DMS153 (cell line): Measurements from ENCODE around the gene S100PBP.

Source experiments
- DNase-seq: peaks from one replicate; lab custom pipeline; 2025; lab: John Stamatoyannopoulos, UW

S100PBP gene

DNA sequence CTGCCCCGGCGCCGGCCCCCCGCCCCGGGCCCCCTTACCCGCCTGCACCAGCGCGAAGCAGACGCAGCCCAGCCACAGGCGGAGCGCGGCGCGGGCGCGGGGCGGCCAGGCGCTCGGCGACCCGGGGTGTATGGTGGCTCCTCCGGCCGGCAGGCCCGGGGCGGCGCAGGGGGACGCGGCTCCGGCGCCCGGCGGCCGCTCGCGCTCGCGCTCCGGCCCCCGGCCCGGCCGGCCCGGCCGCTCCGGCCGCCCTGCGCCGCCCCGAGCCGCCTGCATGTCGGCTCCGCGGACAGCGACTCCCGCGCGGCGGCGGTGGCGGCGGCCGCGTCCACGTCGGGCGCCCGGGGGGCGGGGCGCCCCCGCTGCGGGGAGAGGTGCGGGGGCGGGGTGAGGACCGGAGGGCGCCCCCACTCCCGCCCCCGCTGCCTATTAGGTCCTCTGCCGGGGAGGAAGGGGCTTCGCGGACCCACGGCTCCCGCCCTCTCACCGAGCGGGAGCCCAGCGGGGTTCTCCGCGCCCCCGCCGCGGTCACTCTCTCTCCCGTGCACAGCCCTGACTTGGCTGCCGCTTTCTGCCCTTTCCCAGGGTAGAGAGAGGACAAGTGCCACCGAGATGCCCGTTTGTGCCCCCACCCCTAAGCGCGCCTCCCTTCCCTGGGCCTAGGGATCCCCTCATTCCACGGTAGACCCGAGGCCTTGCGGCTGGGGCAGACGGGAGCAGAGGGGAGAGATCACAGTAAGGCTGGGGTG, 53.3 kb downstream of the S100PBP start, which contains the start of gene FNDC5:
TSS of gene FNDC5 (minus strand) at position 298 of the 749 bp plus-strand sequence.
- DNase-seq = peak; percentile 37

DNA sequence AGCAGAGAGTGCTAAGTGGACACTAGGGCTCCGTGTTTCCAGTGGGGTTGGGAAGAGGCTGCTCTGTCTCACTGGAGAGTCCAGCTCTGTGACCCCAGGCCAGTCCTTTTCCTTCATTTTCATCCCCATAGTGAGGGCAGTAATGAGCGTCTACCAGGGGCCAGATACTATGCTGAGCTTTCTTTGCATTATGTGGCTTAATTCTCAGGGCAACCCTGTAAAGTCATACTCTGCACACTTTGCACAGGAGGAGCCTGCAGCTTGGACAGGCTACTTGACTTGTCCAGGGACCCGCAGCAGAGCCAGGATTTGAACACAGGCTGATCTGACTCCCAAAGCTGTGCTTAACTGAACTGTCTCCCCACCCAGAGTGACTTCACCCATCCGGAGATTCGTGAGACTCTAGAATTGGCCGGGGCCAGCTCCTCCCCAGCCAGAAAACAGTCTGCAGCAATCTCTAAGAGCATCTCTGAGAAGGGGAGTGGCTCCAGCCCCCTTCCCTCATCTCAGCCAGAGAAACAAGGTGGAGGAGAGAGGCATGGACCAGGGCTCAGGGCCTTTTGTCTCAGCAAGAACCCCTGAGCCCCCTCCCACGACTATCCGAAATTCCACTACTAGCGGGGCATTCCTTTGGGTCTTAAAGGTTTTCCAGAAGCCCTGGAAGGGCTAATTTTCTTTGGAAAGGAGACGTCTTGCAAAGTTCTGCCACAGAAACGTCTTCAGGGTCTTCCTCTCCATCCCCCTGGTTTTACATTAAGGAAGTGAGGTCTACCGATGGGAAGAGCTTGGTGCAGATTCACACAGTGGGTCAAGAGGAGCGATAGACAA, 54.1 kb downstream of the S100PBP start:
- no peak for DNase-seq

DNA sequence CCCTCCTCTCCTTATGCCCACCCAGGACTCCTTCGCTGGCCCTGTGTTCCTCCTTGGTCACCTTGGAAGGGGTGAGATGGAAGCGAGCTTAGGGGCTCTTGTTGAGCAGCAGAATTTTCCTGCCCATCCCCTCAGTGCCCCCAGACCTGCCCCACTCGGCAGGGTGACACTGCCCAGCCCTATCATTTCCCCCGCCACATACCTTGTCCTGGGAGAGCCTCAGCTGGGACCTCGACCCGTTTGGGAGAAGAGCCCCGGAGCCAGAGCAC, 54.7 kb downstream of the S100PBP start:
- DNase-seq = no peak

DNA sequence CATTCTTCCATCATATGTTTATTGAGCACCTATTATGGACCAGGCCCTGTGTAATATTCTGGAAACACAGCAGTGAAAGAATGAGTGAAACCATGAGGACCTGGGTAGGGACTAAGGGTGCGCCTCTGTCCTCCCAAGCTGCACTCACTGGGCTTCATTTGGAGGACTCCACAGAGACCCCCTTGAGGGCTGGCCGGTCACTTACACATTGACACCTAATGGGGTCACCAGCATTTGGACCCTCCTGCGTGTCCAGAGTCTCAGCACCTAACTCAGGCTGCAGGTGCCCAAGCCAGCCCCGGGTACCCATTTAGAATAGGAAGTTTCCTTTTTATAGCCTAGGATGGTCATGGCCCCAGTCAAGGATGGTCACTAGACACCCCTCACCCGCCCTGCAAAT, 56.0 kb downstream of the S100PBP start:
- no peak for DNase-seq

DNA sequence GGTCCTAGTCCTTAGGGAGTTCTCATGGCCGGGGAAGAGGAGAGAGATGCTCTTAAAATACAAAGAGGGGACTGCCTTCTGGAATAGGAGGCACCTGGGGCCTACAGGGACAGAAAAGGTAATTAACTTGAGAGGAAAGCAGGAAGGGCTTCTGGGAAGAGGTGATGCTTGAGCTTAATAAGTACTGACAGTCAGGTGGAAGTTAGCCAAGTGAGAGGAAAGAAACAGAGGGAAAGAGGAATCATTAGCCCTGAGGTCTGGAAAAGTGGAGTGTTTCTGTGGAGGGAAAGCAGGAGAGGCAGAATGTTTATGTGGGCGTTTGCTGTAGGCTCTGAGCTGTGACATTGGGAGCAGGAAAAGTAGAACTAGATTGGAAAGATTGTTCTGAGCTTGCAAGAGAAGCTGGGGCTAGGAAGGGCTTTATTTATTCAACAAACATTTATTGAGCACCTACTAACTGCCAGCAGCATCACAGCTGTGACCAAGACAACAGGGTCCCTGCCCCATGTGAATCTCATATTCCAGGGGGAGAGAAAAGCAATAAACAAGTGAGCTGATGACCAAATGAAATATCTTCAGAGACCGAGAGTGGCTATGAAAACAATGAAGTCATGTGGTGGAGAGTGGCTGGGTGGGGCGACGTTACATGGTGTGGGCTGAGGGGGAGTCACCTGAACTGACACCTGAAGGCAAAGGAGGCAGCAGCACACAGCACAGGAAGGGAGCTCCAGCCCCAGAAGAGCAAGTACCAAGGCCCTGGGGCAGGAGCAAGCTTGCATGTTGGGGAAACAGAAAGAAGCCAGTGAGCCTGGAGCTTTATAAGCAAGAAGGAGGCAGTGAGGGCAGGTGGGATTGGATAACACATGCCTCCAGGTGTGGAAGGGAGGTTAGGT, 57.7 kb downstream of the S100PBP start:
- no peak for DNase-seq

DNA sequence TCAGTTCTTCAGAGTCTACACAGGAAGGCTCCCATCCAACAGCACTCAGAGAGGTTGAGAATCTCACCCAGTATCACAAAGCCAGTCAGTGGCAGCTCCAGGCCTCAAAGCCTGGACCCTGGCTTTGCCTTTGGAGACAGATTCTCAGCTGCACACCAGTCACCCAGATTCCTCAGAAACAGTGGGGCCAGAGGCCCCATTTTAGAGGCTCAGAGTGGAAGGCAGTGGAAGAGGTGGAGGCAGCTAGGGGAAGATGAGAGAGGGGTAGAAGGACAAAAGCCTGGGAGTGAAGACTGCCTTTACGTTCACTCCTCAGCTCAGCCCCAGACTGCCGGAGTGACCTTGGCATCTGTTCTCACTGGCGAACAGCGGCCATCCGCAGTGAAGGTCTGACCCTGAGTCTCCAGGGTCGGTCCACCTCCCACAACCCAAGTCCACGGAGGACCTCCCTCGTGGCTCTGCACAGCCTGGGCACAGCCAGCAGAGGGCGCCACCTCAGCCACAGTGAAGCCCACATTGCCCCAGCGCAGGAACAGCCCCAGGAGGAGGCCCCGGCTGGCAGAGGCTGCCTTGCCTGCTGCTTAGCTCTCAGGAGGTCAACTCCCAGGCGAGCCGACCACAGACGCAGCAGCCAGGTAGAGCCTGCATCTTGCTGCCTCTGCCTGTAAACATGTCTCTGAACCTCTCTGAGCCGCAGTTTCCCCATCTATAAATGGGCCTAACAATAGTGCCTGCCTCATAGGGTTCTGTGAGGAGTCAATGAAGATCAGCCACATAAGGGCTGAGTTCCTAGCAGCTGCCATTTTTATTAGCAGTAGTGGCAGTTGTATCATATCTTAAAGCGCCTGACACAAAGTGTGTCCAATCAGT, 59.1 kb downstream of the S100PBP start:
- DNase-seq = peak; percentile 34

DNA sequence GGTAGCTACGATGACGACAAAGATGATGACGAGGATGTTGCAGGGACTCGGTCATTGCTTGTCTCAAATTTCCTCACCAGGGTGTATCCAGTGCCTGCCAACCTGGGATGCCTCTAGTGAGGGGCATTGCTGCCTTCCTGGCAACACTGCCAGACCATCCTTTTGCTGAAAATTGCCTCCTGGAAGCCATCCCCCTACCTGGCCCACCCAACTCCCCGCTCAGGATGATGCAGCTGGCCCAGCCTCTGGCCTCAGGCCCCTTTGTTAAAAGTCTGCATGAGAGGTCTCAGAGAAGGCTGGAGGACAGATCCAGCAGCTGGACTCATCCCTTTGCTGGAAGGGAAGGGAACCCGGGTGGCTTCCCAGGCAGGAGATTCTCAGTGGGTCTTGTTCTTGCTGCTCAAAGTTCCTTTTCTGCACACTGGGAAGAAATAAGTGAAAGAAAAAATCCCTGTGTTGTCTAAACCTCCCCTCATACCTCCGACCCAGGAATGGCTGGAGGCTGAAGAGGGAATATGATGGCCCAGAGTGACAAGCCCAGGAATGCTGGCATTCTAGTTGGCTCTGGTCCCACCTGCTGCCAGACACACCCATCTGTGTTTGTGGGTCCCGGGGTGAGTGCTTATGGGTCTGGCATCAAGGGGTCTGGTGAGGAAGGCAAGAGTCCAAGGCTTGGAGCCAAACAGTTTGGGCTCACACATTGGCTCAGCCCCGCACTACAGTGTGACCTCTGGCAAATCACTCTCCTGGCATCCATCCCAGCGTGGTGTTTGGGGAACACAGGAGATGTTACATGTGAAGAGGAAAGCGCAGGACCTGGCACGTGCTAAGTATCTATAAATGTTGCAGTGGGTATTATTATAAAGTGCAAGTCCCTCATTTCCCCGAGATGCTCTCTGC, 60.0 kb downstream of the S100PBP start:
- no peak for DNase-seq

DNA sequence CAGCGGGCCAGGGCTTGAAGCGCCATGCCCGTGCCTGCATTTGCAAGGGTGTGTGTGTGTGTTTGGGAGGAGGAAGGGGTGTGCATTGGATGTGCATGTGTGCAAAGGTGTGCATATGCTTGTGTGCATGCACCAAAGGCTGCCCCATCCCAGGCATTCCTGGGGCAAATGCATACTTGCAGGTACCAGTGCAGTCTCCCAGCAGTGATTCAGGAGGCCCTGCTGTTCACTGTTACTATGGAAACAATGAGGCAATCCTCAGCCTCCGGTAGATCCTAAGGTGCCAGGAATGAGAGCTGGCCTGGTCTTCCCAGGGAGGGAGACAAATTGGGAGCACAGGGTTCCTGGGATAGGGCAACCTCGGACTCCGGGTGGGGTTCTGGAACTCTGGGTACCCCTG, 60.7 kb downstream of the S100PBP start:
- peak; percentile 28 for DNase-seq

DNA sequence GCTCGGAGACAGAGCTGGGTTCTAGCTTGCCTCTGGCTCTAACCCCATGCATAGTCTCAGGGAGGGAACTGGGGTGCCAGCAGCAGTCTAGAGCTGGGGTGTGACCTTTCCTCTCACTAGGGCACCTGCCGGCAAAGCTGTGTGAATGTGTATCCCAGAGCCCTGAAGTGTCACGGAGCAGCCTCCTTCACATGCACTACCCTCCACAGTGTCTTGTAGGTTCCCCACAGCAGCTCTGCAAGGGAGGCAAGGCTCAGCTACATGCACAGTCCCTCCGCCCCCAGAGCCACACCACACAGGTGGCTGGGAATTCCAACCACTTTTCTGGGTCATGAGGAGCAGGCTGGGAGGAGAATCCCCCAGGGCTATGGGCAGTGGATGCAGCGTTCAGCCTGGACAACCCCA, 61.2 kb downstream of the S100PBP start:
- DNase-seq = no peak

DNA sequence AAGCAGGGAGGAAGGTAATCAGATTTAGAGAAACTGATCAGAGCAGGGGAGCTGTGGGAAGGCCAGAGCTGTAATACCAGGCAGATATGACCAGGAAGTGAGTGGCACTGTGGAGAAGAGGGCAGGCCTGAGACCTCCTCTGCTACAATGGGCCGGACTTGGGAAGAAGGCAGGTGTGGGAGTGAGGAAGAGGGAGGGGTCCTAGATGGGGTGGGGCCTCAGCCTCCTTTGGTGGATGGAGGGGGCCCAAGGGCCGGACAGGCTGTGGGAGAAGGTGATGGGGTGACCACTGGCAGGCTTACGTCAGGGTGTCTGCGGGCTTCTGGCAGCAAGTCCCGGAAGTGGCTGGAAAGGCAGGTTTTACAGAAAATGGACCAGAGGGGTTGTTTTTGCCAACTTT, 63.8 kb downstream of the S100PBP start:
- no peak for DNase-seq

DNA sequence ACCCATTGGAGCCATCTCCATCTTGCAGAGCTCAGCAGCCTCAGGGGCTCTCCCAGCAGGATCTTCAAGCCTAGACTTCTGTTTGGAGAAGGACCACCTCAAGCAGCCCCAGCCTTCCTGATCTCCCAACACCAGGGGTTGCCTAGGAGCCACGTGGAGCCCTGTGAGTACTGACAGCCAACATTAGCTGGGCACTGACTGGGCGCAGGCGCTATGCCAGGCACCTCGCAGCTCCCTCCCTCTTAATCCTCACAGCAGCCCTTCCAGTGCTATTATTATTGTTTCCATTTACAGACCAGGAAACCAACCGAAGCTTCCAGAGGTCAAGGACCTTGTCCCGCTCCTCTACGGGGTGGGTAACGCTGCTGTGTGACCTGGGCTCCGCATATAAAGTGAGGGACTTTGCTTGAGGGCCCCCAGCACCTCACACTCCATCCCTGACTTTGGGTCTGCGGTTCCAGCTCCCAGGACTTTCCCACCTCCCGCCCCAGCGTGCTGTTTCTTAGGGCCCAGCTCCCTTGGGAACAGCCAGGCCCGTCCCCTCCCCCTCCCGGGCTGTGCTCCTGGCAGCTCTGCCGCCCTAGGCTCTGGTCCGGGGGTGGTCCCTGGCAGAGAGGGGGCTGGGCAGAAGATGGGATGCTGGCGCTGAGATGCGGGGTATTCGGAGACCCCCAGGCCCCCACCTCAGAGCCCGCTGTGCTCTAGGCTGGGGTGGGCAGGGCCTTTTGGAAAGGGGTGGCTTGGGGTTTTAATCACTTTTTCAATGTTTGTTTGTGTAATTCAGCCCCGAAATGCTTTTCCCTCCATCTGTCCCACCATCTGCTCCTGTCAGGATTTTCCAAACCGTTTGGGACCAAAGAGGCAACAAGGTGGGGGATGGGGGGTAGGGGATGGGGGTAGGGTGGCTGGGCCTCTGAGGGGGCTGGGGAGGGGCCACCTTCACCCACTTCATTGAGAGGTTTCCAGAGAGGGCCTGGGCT, 64.7 kb downstream of the S100PBP start:
- DNase-seq = peak; percentile 49

DNA sequence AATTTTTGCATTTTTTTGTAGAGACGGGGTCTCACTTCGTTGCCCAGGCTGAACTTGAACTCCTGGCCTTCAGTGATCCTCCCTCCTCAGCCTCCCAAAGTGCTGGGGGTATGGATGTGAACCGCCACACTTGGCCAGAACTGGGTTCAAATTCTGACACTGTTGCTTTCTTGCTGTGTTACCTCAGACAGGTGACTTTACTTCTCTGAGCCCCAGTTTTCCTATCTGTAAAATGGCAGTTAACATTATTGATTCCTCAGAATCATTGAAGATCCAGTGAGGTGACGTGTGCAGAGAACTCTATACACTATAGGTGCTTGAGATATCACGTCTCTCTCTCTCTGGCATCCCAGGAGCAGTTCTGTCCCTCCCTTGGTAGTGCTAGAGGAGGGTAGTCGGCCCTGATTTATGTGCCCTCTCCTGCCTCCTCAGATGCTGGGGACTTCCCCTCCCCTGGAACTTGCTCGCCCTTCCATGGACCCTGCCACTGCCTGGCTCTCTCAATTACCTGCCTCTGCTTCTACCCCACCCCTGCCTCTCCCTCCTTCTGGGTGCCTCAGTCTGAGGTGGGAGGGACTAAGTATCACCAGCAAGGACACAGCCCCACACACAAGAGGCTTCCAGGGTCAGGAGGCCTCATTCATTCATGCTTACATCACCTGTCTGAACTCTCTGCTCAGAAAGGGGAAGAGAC, 66.0 kb downstream of the S100PBP start:
- no peak for DNase-seq

DNA sequence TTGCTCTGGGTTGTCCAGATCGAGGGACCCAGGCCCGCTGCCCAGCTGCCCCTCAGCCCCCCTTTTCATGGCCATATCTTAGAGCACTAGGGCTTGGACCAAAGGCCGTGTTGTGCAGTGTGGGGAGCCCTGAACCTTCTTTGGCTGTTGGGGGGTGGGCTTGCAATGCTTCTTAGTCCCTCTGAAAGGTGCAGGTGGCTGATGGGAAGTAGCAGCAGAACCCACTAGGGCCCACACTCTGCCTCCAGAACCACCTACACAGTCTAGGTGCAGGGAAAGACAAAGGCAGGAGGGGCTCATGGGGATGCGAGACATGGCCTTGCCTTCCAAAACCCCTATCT, 66.5 kb downstream of the S100PBP start:
- DNase-seq = no peak

DNA sequence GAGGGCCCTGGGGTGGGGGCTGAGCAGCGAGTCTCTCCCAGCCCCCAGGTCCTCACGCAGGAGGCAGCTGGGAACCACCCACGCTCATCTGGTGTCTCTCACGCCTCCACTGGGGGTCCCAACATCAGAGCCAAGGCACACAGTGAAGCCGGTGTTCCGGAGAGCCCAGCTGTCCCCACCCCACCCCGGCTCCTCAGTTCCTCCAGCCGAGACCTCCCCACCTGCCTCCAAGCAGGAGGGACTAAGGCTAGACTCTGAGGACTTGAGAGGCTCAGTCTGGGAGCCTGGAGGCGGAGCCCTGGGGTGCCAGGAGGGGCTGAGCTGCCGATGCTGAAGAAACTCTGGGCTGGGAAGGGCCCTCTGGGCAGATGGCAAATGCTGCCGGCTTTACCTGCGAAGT, 67.3 kb downstream of the S100PBP start:
- no peak for DNase-seq

DNA sequence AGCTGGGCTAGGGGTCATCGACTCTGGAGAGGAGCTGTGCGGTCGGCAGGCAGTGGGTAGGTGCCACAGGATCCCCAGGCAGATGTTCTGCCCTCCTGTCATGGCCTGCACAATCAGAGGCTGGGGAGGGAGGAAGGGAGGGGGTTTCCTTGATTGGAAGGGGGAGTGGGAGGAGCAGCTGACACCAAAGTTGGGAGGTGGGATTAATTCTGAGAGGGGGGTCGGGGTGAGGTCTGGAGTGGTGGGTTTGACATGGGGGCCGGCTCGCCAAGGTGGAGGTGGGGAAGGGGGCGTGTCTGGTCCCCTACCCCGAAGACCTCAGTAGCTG, 68.2 kb downstream of the S100PBP start:
- no peak for DNase-seq

DNA sequence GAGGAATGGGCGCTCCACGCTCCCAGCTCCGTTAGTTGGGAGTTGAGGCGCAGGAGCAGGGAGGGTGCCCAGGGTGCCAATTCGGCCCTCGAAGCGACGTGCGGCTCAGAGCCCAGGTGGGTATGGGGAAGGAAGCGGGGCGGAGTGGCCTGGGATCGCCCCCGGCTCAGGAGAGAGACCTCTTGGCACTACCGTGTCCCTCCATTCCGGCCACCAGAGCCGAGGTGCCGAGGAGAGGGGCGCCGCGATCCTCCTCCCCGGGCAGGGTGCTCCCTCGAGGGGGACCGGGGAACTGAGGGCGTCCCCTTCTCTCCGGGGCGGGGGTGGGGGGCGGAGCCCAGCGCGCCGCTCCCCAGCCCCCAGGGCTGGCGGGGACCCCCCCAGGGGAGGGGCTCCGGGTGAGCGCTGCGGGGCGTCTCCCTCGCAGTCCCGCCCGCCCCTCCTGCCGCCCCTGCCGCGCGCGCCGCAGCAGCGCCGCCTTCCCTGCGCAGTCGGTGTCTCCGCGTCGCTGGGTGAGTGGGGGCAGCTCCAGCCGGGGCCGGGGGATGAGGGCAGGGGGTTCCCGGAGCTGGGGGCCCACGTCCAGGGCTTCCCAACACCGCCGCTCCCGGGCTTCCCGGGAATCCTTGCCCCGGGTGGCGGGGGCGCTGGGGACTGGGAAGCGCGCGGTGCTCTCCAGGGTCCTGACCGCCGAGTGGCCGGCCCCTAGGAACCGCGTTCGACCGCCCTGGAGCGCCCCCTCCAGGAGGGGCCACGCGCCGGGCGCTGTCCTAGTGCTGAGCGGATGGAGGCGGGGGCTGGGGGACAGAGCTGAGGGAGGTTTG, 68.8 kb downstream of the S100PBP start, which contains the start of gene HPCA:
TSS of gene HPCA (plus strand) at position 488 of the 824 bp plus-strand sequence. CDS start 2,408 bp downstream, outside the sequence.
- no peak for DNase-seq

DNA sequence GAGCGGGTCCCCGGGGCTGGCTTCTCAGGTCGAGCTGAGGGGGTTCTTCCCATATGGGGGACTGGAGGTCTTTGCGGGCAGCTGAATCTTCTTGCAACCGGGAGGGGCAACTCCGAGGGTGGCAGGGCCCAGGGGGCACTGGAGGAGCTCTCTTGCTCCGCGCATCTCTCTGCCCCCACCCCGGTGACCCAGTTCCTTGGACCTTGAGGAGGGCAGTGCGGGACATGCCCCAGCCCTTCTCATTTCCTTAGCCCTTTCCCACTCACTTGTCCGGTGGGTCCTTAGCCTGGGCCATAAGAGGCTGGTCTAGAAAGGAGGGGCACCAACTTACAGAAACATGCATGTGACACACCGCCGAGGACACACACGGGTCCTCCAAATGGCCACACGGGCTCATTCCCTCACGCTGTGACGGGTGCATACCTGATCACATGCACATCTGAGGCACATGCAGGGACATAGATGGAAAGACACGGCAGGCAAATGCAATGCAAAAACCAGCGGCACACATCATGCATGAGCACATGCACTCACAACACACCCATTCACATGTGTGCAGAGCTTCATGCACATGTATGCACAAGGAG, 69.5 kb downstream of the S100PBP start:
- no peak for DNase-seq

DNA sequence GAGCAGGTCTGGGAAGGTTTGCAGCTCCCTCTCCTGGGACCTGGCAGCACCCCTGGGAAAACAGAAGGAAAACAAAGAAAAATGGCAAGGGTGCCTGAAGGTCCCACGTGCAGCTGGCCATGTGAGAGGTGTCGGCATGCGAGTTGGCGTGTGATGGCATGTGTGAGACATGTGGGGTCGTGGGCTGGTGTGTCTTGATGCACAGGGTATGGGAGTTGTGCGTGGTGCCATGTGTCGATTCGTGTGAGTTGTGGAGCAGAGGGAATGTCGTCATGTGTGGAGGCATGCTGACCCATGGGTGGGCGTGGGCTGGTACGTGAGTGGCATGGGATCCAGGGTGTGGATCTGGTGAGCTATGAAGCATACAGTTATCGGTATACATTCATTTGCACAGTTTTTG, 70.2 kb downstream of the S100PBP start:
- DNase-seq = no peak
